ENCODE data around the gene RAP1GAP. TPM values are rescaled to one million over a fixed set of nuclear protein-coding genes. Genes with fewer than 3 reads are reported as not detected.
A peak's percentile ranks its signal among the peaks of the same experiment; 100 is the strongest.

RAP1GAP gene
- total RNA-seq (0.84 TPM), polyA plus RNA-seq (not detected)

DNA sequence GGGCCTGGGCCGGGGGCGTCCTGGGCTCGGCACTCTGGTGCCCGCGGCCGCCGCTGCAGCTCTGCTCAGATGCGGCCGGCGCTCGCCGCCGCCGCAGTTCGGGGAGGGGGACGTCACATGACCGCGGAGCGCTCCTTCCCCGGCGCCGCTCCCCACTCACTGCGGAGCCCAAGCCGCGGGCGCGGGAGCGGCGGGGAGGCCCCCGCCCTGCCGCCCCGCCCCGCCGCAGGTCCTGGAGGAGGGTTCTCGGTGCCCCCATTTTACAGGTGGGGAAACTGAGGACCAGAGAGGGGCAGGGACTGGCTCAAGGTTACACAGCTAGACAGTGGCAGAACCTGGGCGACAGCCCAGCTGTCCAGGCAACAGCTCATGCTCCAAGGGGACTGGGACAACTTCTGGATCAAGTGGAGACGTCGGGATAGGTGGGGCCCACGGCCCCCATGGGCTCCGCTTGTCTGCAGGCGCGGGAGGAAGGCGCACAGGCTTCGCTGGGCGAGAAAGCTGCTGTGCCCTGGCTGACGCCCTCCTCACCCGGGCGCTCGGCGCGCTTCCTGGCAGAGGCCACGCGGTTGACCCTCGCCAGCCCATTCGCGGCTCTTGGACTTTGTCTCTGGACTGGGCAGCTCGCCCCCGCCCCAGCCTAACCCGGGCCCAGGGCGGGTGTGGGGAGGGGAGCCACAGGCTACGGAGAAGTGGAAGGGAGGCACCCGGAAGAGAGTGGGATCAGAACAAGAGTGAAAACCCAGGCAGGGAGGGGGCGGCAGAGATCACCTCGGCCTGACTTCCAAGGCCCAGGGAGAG is at the start of gene RAP1GAP:
Gene RAP1GAP, minus strand, starts transcription at position 100 of the 801 bp plus-strand sequence. CDS start 49,325 bp downstream, outside the sequence.
- H3K4me3 Mint-ChIP-seq, result peak within 1 kb of the TSS; percentile 23 to 85 (median 79)
- DNase-seq (peak in 1 of 3 donors; percentile 28), ATAC-seq (ENCODE audit: low read depth in 2 of 2) (peak; percentile 60 to 62)
- Histone ChIP-seq H3K27ac (ENCODE audit: insufficient read depth, low read length, poor library complexity, severe bottlenecking) (no peak within 1 kb of the TSS), H3K4me3 (ENCODE audit: low read depth, low read length) (peak within 1 kb of the TSS; percentile 57), H3K9me3 (ENCODE audit: control insufficient read depth in 2 of 2, low read length in 2 of 2) (no peaks in the 10 kb centered on the region), H3K27me3 (ENCODE audit: control insufficient read depth, insufficient read depth, low read length) (peaks cover 10% of the 10 kb centered on the region), H3K4me1 (ENCODE audit: control insufficient read depth, insufficient read depth, low read length, poor library complexity, severe bottlenecking) (peaks cover 21% of the 10 kb centered on the region), H3K36me3 (ENCODE audit: control insufficient read depth, insufficient read depth, low read length) (no peaks in the 10 kb centered on the region)
- no peaks in the 10 kb centered on the region for H3K36me3 Mint-ChIP-seq
- peak within 1 kb of the TSS in 1 of 3 donors; percentile 38 for H3K27ac Mint-ChIP-seq
- no peaks in the 10 kb centered on the region for H3K9me3 Mint-ChIP-seq
- peaks cover 0 to 13% (median 0%) of the 10 kb centered on the region in 4 donors for H3K4me1 Mint-ChIP-seq
- peaks cover 54% of the 10 kb centered on the region for H3K27me3 Mint-ChIP-seq

DNA sequence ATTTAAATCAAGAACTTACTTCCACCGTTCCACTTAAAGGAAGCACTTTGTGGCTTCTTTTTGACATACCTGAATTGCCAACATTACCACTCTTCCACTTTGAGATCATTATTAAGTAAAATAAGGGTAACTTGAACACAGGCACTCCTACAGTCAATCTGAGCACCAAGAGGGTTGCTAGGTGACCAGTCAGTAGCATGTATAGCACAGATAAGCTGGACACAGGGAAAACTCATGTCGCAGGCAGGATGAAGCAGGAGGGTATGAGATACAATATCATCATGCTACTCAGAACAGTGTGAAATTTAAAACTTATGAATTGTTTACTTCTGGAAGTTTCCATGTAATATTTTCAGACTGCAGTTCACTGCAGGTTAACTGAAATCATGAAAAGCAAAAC is 47.0 kb upstream of the RAP1GAP start:
- Mint-ChIP-seq H3K4me1 (peaks cover 0 to 4% (median under 1%) of the 10 kb centered on the region in 4 donors), H3K27me3 (no peaks in the 10 kb centered on the region), H3K36me3 (peaks cover 45% of the 10 kb centered on the region), H3K9me3 (peaks cover 0 to 2% (median 0%) of the 10 kb centered on the region in 7 donors), H3K27ac (peak overlapping the region; percentile 20 to 64 (median 53)), H3K4me3 (no peak overlapping the region)
- H3K9me3 ChIP-seq (ENCODE audit: control insufficient read depth in 2 of 2, low read length in 2 of 2), result no peaks in the 10 kb centered on the region
- H3K4me3 ChIP-seq (ENCODE audit: low read depth, low read length), result no peak overlapping the region
- no peak overlapping the region for H3K27ac ChIP-seq (ENCODE audit: insufficient read depth, low read length, poor library complexity, severe bottlenecking)
- H3K4me1 ChIP-seq (ENCODE audit: control insufficient read depth, insufficient read depth, low read length, poor library complexity, severe bottlenecking), result no peaks in the 10 kb centered on the region
- peaks cover 95% of the 10 kb centered on the region for H3K36me3 ChIP-seq (ENCODE audit: control insufficient read depth, insufficient read depth, low read length)
- DNase-seq (no peak), ATAC-seq (ENCODE audit: low read depth in 2 of 2) (no peak)
- no peaks in the 10 kb centered on the region for H3K27me3 ChIP-seq (ENCODE audit: control insufficient read depth, insufficient read depth, low read length)

GRCh38 chr1:21707891-21708290 is 38.7 kb upstream of the RAP1GAP start:
- Mint-ChIP-seq H3K4me3 (no peak overlapping the region), H3K36me3 (peaks cover 40% of the 10 kb centered on the region), H3K27ac (peak overlapping the region in 1 of 3 donors; percentile 8), H3K4me1 (peaks cover 15 to 20% (median 18%) of the 10 kb centered on the region in 4 donors), H3K9me3 (no peaks in the 10 kb centered on the region), H3K27me3 (no peaks in the 10 kb centered on the region)
- no peak overlapping the region for H3K27ac ChIP-seq (ENCODE audit: insufficient read depth, low read length, poor library complexity, severe bottlenecking)
- DNase-seq (no peak), ATAC-seq (ENCODE audit: low read depth in 2 of 2) (no peak)
- H3K27me3 ChIP-seq (ENCODE audit: control insufficient read depth, insufficient read depth, low read length), result no peaks in the 10 kb centered on the region
- no peak overlapping the region for H3K4me3 ChIP-seq (ENCODE audit: low read depth, low read length)
- H3K9me3 ChIP-seq (ENCODE audit: control insufficient read depth in 2 of 2, low read length in 2 of 2), result no peaks in the 10 kb centered on the region
- H3K36me3 ChIP-seq (ENCODE audit: control insufficient read depth, insufficient read depth, low read length), result peaks cover 74% of the 10 kb centered on the region
- H3K4me1 ChIP-seq (ENCODE audit: control insufficient read depth, insufficient read depth, low read length, poor library complexity, severe bottlenecking), result no peaks in the 10 kb centered on the region

GRCh38 chr1:21707086-21707840 is 38.1 kb upstream of the RAP1GAP start:
- peaks cover 70% of the 10 kb centered on the region for H3K36me3 ChIP-seq (ENCODE audit: control insufficient read depth, insufficient read depth, low read length)
- DNase-seq (no peak), ATAC-seq (ENCODE audit: low read depth in 2 of 2) (no peak)
- H3K4me1 ChIP-seq (ENCODE audit: control insufficient read depth, insufficient read depth, low read length, poor library complexity, severe bottlenecking), result no peaks in the 10 kb centered on the region
- Mint-ChIP-seq H3K36me3 (peaks cover 43% of the 10 kb centered on the region), H3K4me3 (no peak overlapping the region), H3K27me3 (no peaks in the 10 kb centered on the region), H3K4me1 (peaks cover 15 to 20% (median 18%) of the 10 kb centered on the region in 4 donors), H3K9me3 (no peaks in the 10 kb centered on the region), H3K27ac (peak overlapping the region in 2 of 3 donors; percentile 8 to 36)
- H3K27me3 ChIP-seq (ENCODE audit: control insufficient read depth, insufficient read depth, low read length), result no peaks in the 10 kb centered on the region
- H3K27ac ChIP-seq (ENCODE audit: insufficient read depth, low read length, poor library complexity, severe bottlenecking), result no peak overlapping the region
- H3K4me3 ChIP-seq (ENCODE audit: low read depth, low read length), result no peak overlapping the region
- no peaks in the 10 kb centered on the region for H3K9me3 ChIP-seq (ENCODE audit: control insufficient read depth in 2 of 2, low read length in 2 of 2)

GRCh38 chr1:21706151-21706835 is 37.1 kb upstream of the RAP1GAP start:
- Mint-ChIP-seq H3K27ac (peak overlapping the region in 1 of 3 donors; percentile 26), H3K4me1 (peaks cover 15 to 24% (median 18%) of the 10 kb centered on the region in 4 donors), H3K27me3 (no peaks in the 10 kb centered on the region), H3K4me3 (no peak overlapping the region), H3K36me3 (peaks cover 42% of the 10 kb centered on the region), H3K9me3 (no peaks in the 10 kb centered on the region)
- ATAC-seq (ENCODE audit: low read depth in 2 of 2) (no peak), DNase-seq (no peak)
- Histone ChIP-seq H3K36me3 (ENCODE audit: control insufficient read depth, insufficient read depth, low read length) (peaks cover 70% of the 10 kb centered on the region), H3K27me3 (ENCODE audit: control insufficient read depth, insufficient read depth, low read length) (no peaks in the 10 kb centered on the region), H3K9me3 (ENCODE audit: control insufficient read depth in 2 of 2, low read length in 2 of 2) (no peaks in the 10 kb centered on the region), H3K4me1 (ENCODE audit: control insufficient read depth, insufficient read depth, low read length, poor library complexity, severe bottlenecking) (no peaks in the 10 kb centered on the region), H3K27ac (ENCODE audit: insufficient read depth, low read length, poor library complexity, severe bottlenecking) (no peak overlapping the region), H3K4me3 (ENCODE audit: low read depth, low read length) (no peak overlapping the region)

- Histone ChIP-seq H3K36me3 (ENCODE audit: control insufficient read depth, insufficient read depth, low read length) (peaks cover 71% of the 10 kb centered on the region), H3K4me3 (ENCODE audit: low read depth, low read length) (no peak overlapping the region), H3K9me3 (ENCODE audit: control insufficient read depth in 2 of 2, low read length in 2 of 2) (no peaks in the 10 kb centered on the region), H3K27me3 (ENCODE audit: control insufficient read depth, insufficient read depth, low read length) (no peaks in the 10 kb centered on the region), H3K27ac (ENCODE audit: insufficient read depth, low read length, poor library complexity, severe bottlenecking) (peak overlapping the region; percentile 28), H3K4me1 (ENCODE audit: control insufficient read depth, insufficient read depth, low read length, poor library complexity, severe bottlenecking) (no peaks in the 10 kb centered on the region)
- Mint-ChIP-seq H3K36me3 (peaks cover 42% of the 10 kb centered on the region), H3K4me3 (no peak overlapping the region), H3K9me3 (no peaks in the 10 kb centered on the region), H3K27ac (no peak overlapping the region), H3K4me1 (peaks cover 17 to 26% (median 18%) of the 10 kb centered on the region in 4 donors), H3K27me3 (no peaks in the 10 kb centered on the region)
- DNase-seq (no peak), ATAC-seq (ENCODE audit: low read depth in 2 of 2) (no peak)
Observed at GRCh38 chr1:21705303-21705980, 36.3 kb upstream of the RAP1GAP start.

DNA sequence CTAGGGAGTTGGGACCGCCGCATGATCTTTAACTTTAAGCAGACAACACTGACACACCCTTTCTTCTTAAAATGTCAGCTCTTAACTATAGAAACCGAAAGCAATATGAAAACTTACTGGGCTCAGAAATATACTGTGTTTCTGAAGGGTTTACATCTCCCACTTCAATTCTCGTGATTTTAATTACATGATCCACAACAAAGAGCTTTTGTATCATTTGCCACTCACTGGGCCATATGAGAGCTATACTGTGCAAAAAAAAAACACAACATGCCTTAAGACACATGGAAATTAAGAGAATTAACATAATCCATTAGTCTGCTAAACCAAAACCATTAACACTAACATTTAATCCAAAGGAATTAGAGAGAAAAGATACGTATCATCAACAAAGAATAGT is 35.0 kb upstream of the RAP1GAP start:
- no peaks in the 10 kb centered on the region for H3K9me3 ChIP-seq (ENCODE audit: control insufficient read depth in 2 of 2, low read length in 2 of 2)
- DNase-seq (peak in 1 of 3 donors; percentile 58), ATAC-seq (ENCODE audit: low read depth in 2 of 2) (peak; percentile 57 to 71)
- Mint-ChIP-seq H3K9me3 (no peaks in the 10 kb centered on the region), H3K27ac (peak overlapping the region; percentile 48 to 63 (median 62)), H3K4me3 (peak overlapping the region in 2 of 4 donors; percentile 16 to 35), H3K36me3 (peaks cover 42% of the 10 kb centered on the region), H3K27me3 (no peaks in the 10 kb centered on the region), H3K4me1 (peaks cover 18 to 31% (median 22%) of the 10 kb centered on the region in 4 donors)
- H3K4me3 ChIP-seq (ENCODE audit: low read depth, low read length), result no peak overlapping the region
- no peaks in the 10 kb centered on the region for H3K27me3 ChIP-seq (ENCODE audit: control insufficient read depth, insufficient read depth, low read length)
- H3K36me3 ChIP-seq (ENCODE audit: control insufficient read depth, insufficient read depth, low read length), result peaks cover 76% of the 10 kb centered on the region
- peak overlapping the region; percentile 28 for H3K27ac ChIP-seq (ENCODE audit: insufficient read depth, low read length, poor library complexity, severe bottlenecking)
- no peaks in the 10 kb centered on the region for H3K4me1 ChIP-seq (ENCODE audit: control insufficient read depth, insufficient read depth, low read length, poor library complexity, severe bottlenecking)
